Measurements from ENCODE around the gene ZNF283.
"Not testable (repeated sequence)": the region's sequence is repeated elsewhere in the genome, so short reads cannot be mapped to it uniquely, and the experiment has no call there.

The ZNF283 gene

GRCh38 chr19:43848821-43849220, 21.7 kb downstream of the ZNF283 start:
- no peak for DNase-seq (ENCODE audit: low read depth)

- no peak for DNase-seq (ENCODE audit: low read depth)
Observed at GRCh38 chr19:43858174-43858573, 31.1 kb downstream of the ZNF283 start.

- DNase-seq (ENCODE audit: low read depth), result not testable (repeated sequence)
Observed at GRCh38 chr19:43866923-43867322, 39.8 kb downstream of the ZNF283 start.

DNA sequence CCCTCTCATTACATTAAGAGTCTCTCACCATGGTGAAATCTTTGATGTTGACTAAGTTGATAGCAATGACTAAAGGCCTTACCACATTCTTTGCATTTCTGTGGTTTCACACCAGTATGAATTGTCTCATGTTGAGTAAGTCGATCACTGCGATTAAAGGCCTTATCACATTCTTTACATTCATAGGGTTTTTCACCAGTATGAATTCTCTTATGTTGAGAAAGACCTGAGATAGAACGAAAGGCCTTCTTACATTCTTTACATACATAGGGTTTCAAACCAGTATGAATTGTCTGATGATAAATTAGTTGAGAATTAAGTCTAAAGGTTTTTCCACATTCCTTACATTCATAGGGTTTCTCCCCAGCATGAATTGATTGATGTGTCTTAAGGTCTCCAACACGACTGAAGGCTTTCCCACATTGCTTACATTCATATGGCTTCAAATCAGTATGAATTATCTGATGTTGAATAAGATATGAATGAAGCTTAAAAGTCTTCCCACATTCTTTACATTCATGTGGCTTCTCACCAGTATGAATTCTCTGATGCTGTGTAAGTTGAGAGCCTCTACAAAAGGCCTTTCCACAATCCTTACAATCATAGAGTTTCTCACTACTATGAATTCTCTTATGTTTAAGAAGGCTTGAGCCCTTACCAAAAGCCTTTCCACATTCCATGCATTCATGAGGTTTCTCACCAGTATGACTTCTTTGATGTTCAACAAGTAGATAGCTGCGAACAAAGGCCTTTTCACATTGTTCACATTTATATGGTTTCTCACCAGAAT, 45.6 kb downstream of the ZNF283 start:
- DNase-seq (ENCODE audit: low read depth), result no peak

GRCh38 chr19:43880483-43880882, 53.4 kb downstream of the ZNF283 start:
- DNase-seq (ENCODE audit: low read depth), result no peak

- no peak for DNase-seq (ENCODE audit: low read depth)
Observed at GRCh38 chr19:43883864-43884263, 56.7 kb downstream of the ZNF283 start, which contains the start of gene ZNF404. TSS of gene ZNF404 (minus strand) at chr19:43883964.

- no peak for DNase-seq (ENCODE audit: low read depth)
Observed at GRCh38 chr19:43895727-43896308, 68.7 kb downstream of the ZNF283 start.
